Measurements from ENCODE around the gene ESRRA. TPM values are rescaled to one million over a fixed set of nuclear protein-coding genes. Genes with fewer than 3 reads are reported as not detected.

The ESRRA gene
- total and polyA plus RNA-seq, 2 of the 8 experiments (the other 6 are each of a cell fraction or from before 2014, with no cell fraction given), result 18.2 to 37.0 TPM

DNA sequence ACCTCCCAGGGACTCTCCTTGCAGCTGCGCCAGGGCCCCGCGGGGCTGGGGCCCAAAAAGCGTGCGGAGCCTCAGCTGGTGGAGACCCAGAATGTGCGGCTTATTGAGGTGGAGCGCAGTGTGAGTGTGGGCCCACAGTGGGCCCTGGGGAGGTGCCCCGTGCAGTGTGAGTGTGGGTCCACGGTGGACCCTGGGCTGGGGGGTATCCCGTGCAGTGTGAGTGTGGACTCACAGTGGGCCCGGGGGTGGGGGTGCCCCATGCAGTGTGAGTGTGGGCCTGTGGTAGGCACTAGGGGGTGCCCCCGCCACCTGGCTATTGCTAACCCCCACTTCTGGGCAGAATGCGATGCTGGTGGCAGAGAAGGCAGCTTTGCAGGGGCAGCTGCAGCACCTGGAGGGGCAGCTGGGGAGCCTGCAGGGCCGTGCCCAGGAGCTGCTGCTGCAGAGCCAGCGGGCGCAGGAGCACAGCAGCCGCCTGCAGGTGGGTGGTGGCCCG is 45.9 kb downstream of the ESRRA start:
- Histone ChIP-seq H3K14ac (ENCODE audit: insufficient read length) (no peak overlapping the region), H4K8ac (ENCODE audit: extremely low read depth, insufficient read depth, low read length) (no peak overlapping the region), H3K23me2 (ENCODE audit: low read depth, low read length) (no peaks in the 10 kb centered on the region), H4K20me1 (replicated peaks in 1 of 2; ENCODE audit: control insufficient read depth in 1 of 2, insufficient read depth in 2 of 2, low read length in 2 of 2) (no peaks in the 10 kb centered on the region), H2BK5ac (ENCODE audit: low read depth, low read length) (no peak overlapping the region), H3K4me3 (ENCODE audit: extremely low read depth in 1 of 4, insufficient read depth in 2 of 4, low read depth in 3 of 4, low read length in 4 of 4) (no peak overlapping the region), H3K18ac (ENCODE audit: extremely low read depth, low read length) (no peak overlapping the region), H2BK12ac (ENCODE audit: low read depth, low read length) (no peak overlapping the region), H3K27me3 (replicated peaks in 1 of 4; ENCODE audit: control insufficient read depth in 3 of 4, extremely low read depth in 1 of 4, insufficient read depth in 3 of 4, low read length in 3 of 4) (no peaks in the 10 kb centered on the region), H4K91ac (replicated peaks; ENCODE audit: insufficient read length, low read length) (no peak overlapping the region), H3K79me1 (ENCODE audit: low read depth, low read length) (no peaks in the 10 kb centered on the region), H2AFZ (ENCODE audit: low read length) (no peak overlapping the region), H3K9me3 (ENCODE audit: insufficient read depth in 2 of 2, low read depth in 1 of 2, low read length in 1 of 2) (no peaks in the 10 kb centered on the region), H4K5ac (ENCODE audit: insufficient read length, low read depth, low read length) (no peak overlapping the region), H2BK15ac (ENCODE audit: low read length) (no peak overlapping the region), H3K23ac (ENCODE audit: insufficient read length) (no peak overlapping the region), H3K36me3 (ENCODE audit: control insufficient read depth in 2 of 4, insufficient read depth in 4 of 4, low read length in 3 of 4) (no peaks in the 10 kb centered on the region), H3K27ac (ENCODE audit: low read depth, low read length) (no peak overlapping the region), H3K4ac (replicated peaks; ENCODE audit: insufficient read length, low read depth, low read length) (no peak overlapping the region), H2BK20ac (ENCODE audit: low read length) (no peak overlapping the region), H2AK5ac (ENCODE audit: low read depth, low read length) (no peak overlapping the region), H3K9ac (replicated peaks in 1 of 4; ENCODE audit: extremely low read depth in 1 of 4, low read depth in 3 of 4, low read length in 3 of 4) (no peak overlapping the region), H3K4me1 (replicated peaks in 1 of 4; ENCODE audit: control insufficient read depth in 3 of 4, insufficient read depth in 4 of 4, low read length in 3 of 4) (peaks cover 0 to 12% (median 7%) of the 10 kb centered on the region in 4 experiments; a peak in 6 of 7 replicates), H3K4me2 (ENCODE audit: insufficient read depth in 1 of 2, low read depth in 2 of 2, low read length in 2 of 2) (no peak overlapping the region), H3K79me2 (ENCODE audit: control insufficient read depth in 1 of 2, insufficient read depth in 2 of 2, low read length in 2 of 2) (no peaks in the 10 kb centered on the region), H2BK120ac (replicated peaks; ENCODE audit: low read depth, low read length) (no peak overlapping the region), H3K56ac (replicated peaks; ENCODE audit: insufficient read length, low read depth, low read length) (no peak overlapping the region)
- DNase-seq (ENCODE audit: low read depth in 1 of 2, low spot score in 2 of 2), result no peak
- ChIA-PET POLR2A (ENCODE audit: partially characterized antibody) (interaction anchor here (0.6 to 6.2 kb wide), 8 partner anchors 9 to 1169 kb away, joined by 3 to 47 read pairs (median 3); partner anchors contain the start of genes CCDC88B, PRDX5, STIP1 and TRMT112), CTCF (ENCODE audit: partially characterized antibody) (interaction anchor here (0.6 to 37.6 kb wide), 5 partner anchors 14 to 1053 kb away, joined by 3 to 614 read pairs (median 4); partner anchors contain the start of genes CATSPERZ, CCDC88B, ESRRA and PRDX5)
- no peak for FAIRE-seq
- 91% methylated on average over 18 of the region's 18 CpGs; no CpG with 5 or more reads in 1 of the 2 experiments for WGBS, 2 experiments (ENCODE audit: extremely low coverage in 1 of 2, insufficient coverage in 1 of 2, insufficient read length in 1 of 2, insufficient replicate concordance in 2 of 2, low coverage in 1 of 2, low lambda C conversion rate in 2 of 2, missing lambda C conversion rate in 1 of 2)
- TF ChIP-seq KDM5A (IDR thresholded peaks at IDR 0.05; ENCODE audit: low read length) (no peak), ASH2L (IDR thresholded peaks at IDR 0.05; ENCODE audit: low read length) (no peak), TEAD4 (IDR thresholded peaks at IDR 0.05; ENCODE audit: low read depth, low read length) (no peak), KDM4A (IDR thresholded peaks at IDR 0.05; ENCODE audit: low read depth, low read length, severe bottlenecking) (no peak), MAFK (IDR thresholded peaks at IDR 0.05; ENCODE audit: low read depth, low read length) (no peak)
- TF ChIP-seq, protein P1, sequence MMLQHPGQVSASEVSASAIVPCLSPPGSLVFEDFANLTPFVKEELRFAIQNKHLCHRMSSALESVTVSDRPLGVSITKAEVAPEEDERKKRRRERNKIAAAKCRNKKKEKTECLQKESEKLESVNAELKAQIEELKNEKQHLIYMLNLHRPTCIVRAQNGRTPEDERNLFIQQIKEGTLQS (IDR thresholded peaks at IDR 0.05; ENCODE audit: insufficient read depth, low read depth, low read length), result no peak
